GM21526 (cell line): ENCODE data around the gene UTP11.

Source experiments
- ATAC-seq: cut with Tn5 transposase; IDR thresholded peaks from one replicate; pipeline ENCODE4 v1.9.1; 2021; ENCODE audit warnings: moderate library complexity; ENCODE audit not compliant: unreplicated experiment, low FRiP score

UTP11 gene

GRCh38 chr1:38064197-38064903 is 51.8 kb downstream of the UTP11 start:
- no peak for ATAC-seq

- no peak for ATAC-seq
Measured at GRCh38 chr1:38068220-38068979, 55.9 kb downstream of the UTP11 start.

- no peak for ATAC-seq
Measured at GRCh38 chr1:38068980-38069340, 56.4 kb downstream of the UTP11 start.

- ATAC-seq, result no peak
Measured at GRCh38 chr1:38071312-38072256, 59.0 kb downstream of the UTP11 start.

GRCh38 chr1:38072858-38073257 is 60.3 kb downstream of the UTP11 start:
- ATAC-seq, result no peak

GRCh38 chr1:38073534-38074301 is 61.2 kb downstream of the UTP11 start:
- no peak for ATAC-seq

GRCh38 chr1:38074302-38074677 is 61.8 kb downstream of the UTP11 start:
- ATAC-seq, result no peak
